Endothelial cell of umbilical vein (primary cell): ENCODE data around the gene AIG1. TPM values are rescaled to one million over a fixed set of nuclear protein-coding genes. Genes with fewer than 3 reads are reported as not detected.

ENCODE experiments used
- BruUV-seq: library from RNA; stranded (reverse); fragments of 400-500 nt; replicated peaks from 2 replicates; lab custom pipeline; 2021; lab: Mats Ljungman, UMichigan
- CTCF ChIA-PET: fragments of 300-600, 350-600 bp; sonication (Branson Sonifier 250); formaldehyde crosslinking; loops from one replicate; lab custom pipeline; 2021; ENCODE audit warnings: antibody characterized with exemption, inconsistent platforms; lab: Charles Lee
- POLR2A ChIA-PET: fragments of 300-600, 350-600 bp; sonication (Branson Sonifier 250); formaldehyde crosslinking; loops from one replicate; lab custom pipeline; 2021; ENCODE audit warnings: antibody characterized with exemption, inconsistent platforms; lab: Charles Lee
- DNase-seq: peaks from one replicate; pipeline ENCODE4 v3.0.0-alpha.2; 2011; ENCODE audit warnings: low read depth, low spot score
- FAIRE-seq: peaks from 2 replicates; lab custom pipeline; 2011; peaks lifted over from hg19 to GRCh38; lab: Jason Lieb, UNC
- H2AFZ ChIP-seq: 2 replicates; pipeline ENCODE4 v1.6.0; 2012; ENCODE audit warnings: low read depth, low read length, control low read depth, inconsistent platforms
- H3K27ac ChIP-seq: 2 replicates; pipeline ENCODE4 v1.5.1; 2011; ENCODE audit warnings: low read depth, mild to moderate bottlenecking, control low read depth, low read length, moderate library complexity; ENCODE audit not compliant: insufficient read depth
- H3K27me3 ChIP-seq, 2 experiments: 2 replicates each; pipeline versions ENCODE4 v1.6.0 to v1.6.1; 2011; ENCODE audit warnings: low read length in 2 of 2, mixed read lengths in 1 of 2; ENCODE audit not compliant: control insufficient read depth in 2 of 2, insufficient read depth in 2 of 2
- H3K36me3 ChIP-seq, 2 experiments: 2 replicates in 1 of 2; 3 replicates in 1 of 2; pipeline ENCODE4 v1.5.1; 2011; ENCODE audit warnings: low read length in 2 of 2, mild to moderate bottlenecking in 1 of 2, moderate library complexity in 1 of 2; ENCODE audit not compliant: control insufficient read depth in 2 of 2, insufficient read depth in 2 of 2; ENCODE audit errors: extremely low read depth in 1 of 2
- H3K4me1 ChIP-seq: 3 replicates; pipeline ENCODE4 v1.5.1; 2011; ENCODE audit warnings: mild to moderate bottlenecking, low read length; ENCODE audit not compliant: control insufficient read depth, insufficient read depth; ENCODE audit errors: extremely low read depth
- H3K4me2 ChIP-seq: 2 replicates; pipeline ENCODE4 v1.6.1; 2011; ENCODE audit warnings: low read length, control low read depth, mixed read lengths; ENCODE audit not compliant: insufficient read depth
- H3K4me3 ChIP-seq, 3 experiments: fragments of 200-600 bp in 1 of 3; sonication (generic), shearing (Covaris generic) in 1 of 3; replicated peaks in 1 of 3; 2 replicates each; pipeline ENCODE4 v1.5.1; 2011 to 2016; ENCODE audit warnings: control low read depth in 3 of 3, low read length in 3 of 3, mild to moderate bottlenecking in 2 of 3, inconsistent platforms in 1 of 3, low read depth in 1 of 3, moderate library complexity in 1 of 3; ENCODE audit not compliant: insufficient read depth in 1 of 3
- H3K79me2 ChIP-seq: 2 replicates; pipeline ENCODE4 v1.6.0; 2012; ENCODE audit warnings: low read length, inconsistent platforms; ENCODE audit not compliant: control insufficient read depth, insufficient read depth
- H3K9ac ChIP-seq: replicated peaks from 2 replicates; pipeline ENCODE3; 2011; ENCODE audit warnings: low read length, control low read depth; ENCODE audit not compliant: insufficient read depth; ENCODE audit errors: extremely low read depth
- H3K9me1 ChIP-seq: replicated peaks from 3 replicates; pipeline ENCODE4 v1.6.0; 2011; ENCODE audit warnings: mild to moderate bottlenecking, low read length; ENCODE audit not compliant: control insufficient read depth, insufficient read depth; ENCODE audit errors: extremely low read depth
- H3K9me3 ChIP-seq: replicated peaks from 2 replicates; pipeline ENCODE4 v1.5.1; 2012; ENCODE audit warnings: low read length, inconsistent platforms; ENCODE audit not compliant: control insufficient read depth, insufficient read depth
- H4K20me1 ChIP-seq: replicated peaks from 2 replicates; pipeline ENCODE3; 2011; ENCODE audit warnings: mild to moderate bottlenecking, low read length; ENCODE audit not compliant: control insufficient read depth, insufficient read depth; ENCODE audit errors: extremely low read depth
- EZH2 ChIP-seq: IDR thresholded peaks from 2 replicates; pipeline ENCODE4 v1.6.1; 2012; ENCODE audit warnings: borderline replicate concordance, low read depth, mild to moderate bottlenecking, moderate library complexity, low read length, inconsistent platforms; ENCODE audit not compliant: severe bottlenecking
- GATA2 ChIP-seq: IDR thresholded peaks from 2 replicates; pipeline ENCODE4 v1.7.0; 2011; ENCODE audit warnings: low read depth, mild to moderate bottlenecking, moderate library complexity, mixed read lengths, low read length; ENCODE audit not compliant: insufficient read length, insufficient read depth
- JUN ChIP-seq: IDR thresholded peaks from 2 replicates; pipeline ENCODE4 v1.6.1; 2011; ENCODE audit warnings: borderline replicate concordance, low read depth; ENCODE audit not compliant: insufficient read length, insufficient read depth
- MAX ChIP-seq: IDR thresholded peaks from 2 replicates; pipeline ENCODE4 v1.6.1; 2011; ENCODE audit not compliant: insufficient read depth, insufficient read length
- MYC ChIP-seq: IDR thresholded peaks from one replicate; pipeline ENCODE4 v1.6.1; 2011; ENCODE audit warnings: mild to moderate bottlenecking, low read depth, low read length
- POLR2AphosphoS5 ChIP-seq: IDR thresholded peaks from 2 replicates; pipeline ENCODE4 v1.6.1; 2012; ENCODE audit warnings: low read depth, mild to moderate bottlenecking, control low read depth, low read length, moderate library complexity; ENCODE audit not compliant: insufficient read depth
- dilution Hi-C: fragments of 300-500 bp; cut with MboI; formaldehyde crosslinking; loops from one replicate; pipeline ENCODE4 v1.15.0; 2019; ENCODE audit warnings: low sequenced_read_pairs; ENCODE audit not compliant: extremely low pct_ligation_motif_present
- intact Hi-C: fragments of 100-400 bp; cut with micrococcal nuclease; formaldehyde crosslinking; loops from one replicate; pipeline ENCODE4 v1.10.0; 2022
- polyA plus RNA-seq, 4 experiments: library from polyadenylated mRNA; depleted of rRNA in 3 of 4; stranded (reverse) in 3 of 4; unstranded in 1 of 4; fragments of >200 nt; gene quantifications; 2 replicates each; pipeline versions ENCODE4 v1.2.1 to v1.2.3, GENCODE V29; 2011 to 2012; ENCODE audit warnings: missing spikeins in 1 of 4
- total RNA-seq: library from RNA; stranded (reverse); gene quantifications from 2 replicates; pipeline ENCODE4 v1.2.3, GENCODE V29; 2021
- TF ChIP-seq, protein P1 (sequence below), 2 donors: IDR thresholded peaks; 1 replicate in 1 of 2; 2 replicates in 1 of 2; pipeline ENCODE4 v1.5.1; 2011; ENCODE audit warnings: low read length in 2 of 2, mild to moderate bottlenecking in 2 of 2, moderate library complexity in 2 of 2, control low read depth in 1 of 2, inconsistent platforms in 1 of 2, low read depth in 1 of 2; ENCODE audit not compliant: insufficient read depth in 1 of 2; ENCODE audit errors: extremely low read depth in 1 of 2

Gene AIG1
- total and polyA plus RNA-seq, 2 donors (not counting 3 experiments of a cell fraction or from before 2014, with no cell fraction given): 17.7 to 22.7 TPM

GRCh38 chr6:143126574-143126941 is 65.9 kb downstream of the AIG1 start:
- Histone ChIP-seq H3K79me2 (no peaks in the 10 kb centered on the region), H3K36me3 (no peaks in the 10 kb centered on the region), H2AFZ (no peak overlapping the region), H3K4me2 (no peak overlapping the region), H3K27me3 (no peaks in the 10 kb centered on the region), H3K9me1 (no peaks in the 10 kb centered on the region), H3K9me3 (no peaks in the 10 kb centered on the region), H3K9ac (no peak overlapping the region), H3K27ac (no peak overlapping the region), H3K4me3 (no peak overlapping the region), H4K20me1 (no peaks in the 10 kb centered on the region), H3K4me1 (no peaks in the 10 kb centered on the region)
- intact Hi-C loops (no loop called here), dilution Hi-C loops (no loop called here)
- CTCF ChIA-PET: no interaction called here
- DNase-seq (no peak), FAIRE-seq (no peak)
- no TSS peak for BruUV-seq
- POLR2A ChIA-PET: no interaction called here
- TF ChIP-seq GATA2 (no peak), MAX (no peak), POLR2AphosphoS5 (no peak), MYC (no peak), JUN (no peak), EZH2 (no peak)
- TF ChIP-seq, protein P1, sequence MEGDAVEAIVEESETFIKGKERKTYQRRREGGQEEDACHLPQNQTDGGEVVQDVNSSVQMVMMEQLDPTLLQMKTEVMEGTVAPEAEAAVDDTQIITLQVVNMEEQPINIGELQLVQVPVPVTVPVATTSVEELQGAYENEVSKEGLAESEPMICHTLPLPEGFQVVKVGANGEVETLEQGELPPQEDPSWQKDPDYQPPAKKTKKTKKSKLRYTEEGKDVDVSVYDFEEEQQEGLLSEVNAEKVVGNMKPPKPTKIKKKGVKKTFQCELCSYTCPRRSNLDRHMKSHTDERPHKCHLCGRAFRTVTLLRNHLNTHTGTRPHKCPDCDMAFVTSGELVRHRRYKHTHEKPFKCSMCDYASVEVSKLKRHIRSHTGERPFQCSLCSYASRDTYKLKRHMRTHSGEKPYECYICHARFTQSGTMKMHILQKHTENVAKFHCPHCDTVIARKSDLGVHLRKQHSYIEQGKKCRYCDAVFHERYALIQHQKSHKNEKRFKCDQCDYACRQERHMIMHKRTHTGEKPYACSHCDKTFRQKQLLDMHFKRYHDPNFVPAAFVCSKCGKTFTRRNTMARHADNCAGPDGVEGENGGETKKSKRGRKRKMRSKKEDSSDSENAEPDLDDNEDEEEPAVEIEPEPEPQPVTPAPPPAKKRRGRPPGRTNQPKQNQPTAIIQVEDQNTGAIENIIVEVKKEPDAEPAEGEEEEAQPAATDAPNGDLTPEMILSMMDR (IDR thresholded peaks at IDR 0.05; ENCODE audit: extremely low read depth in 1 of 2, insufficient read depth in 1 of 2, low read depth in 1 of 2, low read length in 2 of 2): no peak
